ENCODE measurements around the gene FARS2.

DNA sequence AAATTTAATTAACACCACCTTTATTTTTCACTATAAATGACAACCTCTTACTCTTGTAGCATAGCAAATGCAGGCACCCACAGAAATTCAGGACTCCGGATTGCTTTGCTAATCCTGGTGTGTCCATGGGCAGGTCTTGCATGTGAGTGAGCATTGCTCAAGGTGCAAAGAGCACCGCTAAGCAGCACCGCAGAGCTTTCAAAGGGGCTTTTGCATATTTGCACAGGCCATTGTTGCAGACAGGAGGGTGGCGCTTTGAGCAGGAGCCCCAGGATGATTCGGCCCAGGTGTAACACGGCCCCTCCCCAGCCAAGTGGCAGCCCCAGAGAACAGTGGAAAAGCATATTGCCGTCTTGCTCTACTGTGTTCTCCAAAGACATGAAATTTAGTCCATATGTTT, 452.2 kb downstream of the FARS2 start:
- no peak for TF ChIP-seq EZH2 (IDR thresholded peaks at IDR 0.05; ENCODE audit: low read length)
- TF ChIP-seq, protein P1, sequence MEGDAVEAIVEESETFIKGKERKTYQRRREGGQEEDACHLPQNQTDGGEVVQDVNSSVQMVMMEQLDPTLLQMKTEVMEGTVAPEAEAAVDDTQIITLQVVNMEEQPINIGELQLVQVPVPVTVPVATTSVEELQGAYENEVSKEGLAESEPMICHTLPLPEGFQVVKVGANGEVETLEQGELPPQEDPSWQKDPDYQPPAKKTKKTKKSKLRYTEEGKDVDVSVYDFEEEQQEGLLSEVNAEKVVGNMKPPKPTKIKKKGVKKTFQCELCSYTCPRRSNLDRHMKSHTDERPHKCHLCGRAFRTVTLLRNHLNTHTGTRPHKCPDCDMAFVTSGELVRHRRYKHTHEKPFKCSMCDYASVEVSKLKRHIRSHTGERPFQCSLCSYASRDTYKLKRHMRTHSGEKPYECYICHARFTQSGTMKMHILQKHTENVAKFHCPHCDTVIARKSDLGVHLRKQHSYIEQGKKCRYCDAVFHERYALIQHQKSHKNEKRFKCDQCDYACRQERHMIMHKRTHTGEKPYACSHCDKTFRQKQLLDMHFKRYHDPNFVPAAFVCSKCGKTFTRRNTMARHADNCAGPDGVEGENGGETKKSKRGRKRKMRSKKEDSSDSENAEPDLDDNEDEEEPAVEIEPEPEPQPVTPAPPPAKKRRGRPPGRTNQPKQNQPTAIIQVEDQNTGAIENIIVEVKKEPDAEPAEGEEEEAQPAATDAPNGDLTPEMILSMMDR (optimal IDR thresholded peaks at IDR 0.05 in 1 of 3, IDR thresholded peaks at IDR 0.05 in 1 of 3, conservative IDR thresholded peaks at IDR 0.05 in 1 of 3; ENCODE audit: extremely low read depth in 1 of 3, insufficient read depth in 2 of 3, low read length in 3 of 3): no peak
